Activated naive CD8-positive, alpha-beta T cell (primary cell): ENCODE data around the gene ZCCHC4.
"Not testable (repeated sequence)": the region's sequence is repeated elsewhere in the genome, so short reads cannot be mapped to it uniquely, and the experiment has no call there.

Source experiments
- H3K27ac Mint-ChIP-seq: one replicate; pipeline ENCODE4 v1.8.0; 2021; ENCODE audit warnings: mixed read lengths
- H3K27me3 Mint-ChIP-seq: one replicate; pipeline ENCODE4 v1.8.0; 2021; ENCODE audit warnings: mixed read lengths
- H3K36me3 Mint-ChIP-seq: one replicate; pipeline ENCODE4 v1.8.0; 2021; ENCODE audit warnings: mixed read lengths
- H3K4me1 Mint-ChIP-seq: one replicate; pipeline ENCODE4 v1.8.0; 2021; ENCODE audit warnings: low read depth, mixed read lengths
- H3K4me3 Mint-ChIP-seq: one replicate; pipeline ENCODE4 v1.8.0; 2021; ENCODE audit warnings: mild to moderate bottlenecking, mixed read lengths
- H3K9me3 Mint-ChIP-seq: one replicate; pipeline ENCODE4 v1.8.0; 2021; ENCODE audit warnings: low read depth, mixed read lengths

The ZCCHC4 gene

GRCh38 chr4:25308306-25308705, 4.3 kb upstream of the ZCCHC4 start:
- Mint-ChIP-seq H3K27ac (no peak overlapping the region), H3K4me3 (no peak overlapping the region), H3K9me3 (no peaks in the 10 kb centered on the region), H3K4me1 (peaks cover 5% of the 10 kb centered on the region), H3K27me3 (peaks cover 2% of the 10 kb centered on the region), H3K36me3 (no peaks in the 10 kb centered on the region)

GRCh38 chr4:25308761-25309160, 3.8 kb upstream of the ZCCHC4 start:
- Mint-ChIP-seq H3K9me3 (no peaks in the 10 kb centered on the region), H3K27ac (no peak overlapping the region), H3K36me3 (no peaks in the 10 kb centered on the region), H3K4me1 (peaks cover 9% of the 10 kb centered on the region), H3K27me3 (peaks cover 2% of the 10 kb centered on the region), H3K4me3 (no peak overlapping the region)

- no peak overlapping the region for H3K27ac Mint-ChIP-seq
- H3K4me1 Mint-ChIP-seq: peaks cover 18% of the 10 kb centered on the region
- no peak overlapping the region for H3K4me3 Mint-ChIP-seq
- no peaks in the 10 kb centered on the region for H3K36me3 Mint-ChIP-seq
- peaks cover 2% of the 10 kb centered on the region for H3K27me3 Mint-ChIP-seq
- no peaks in the 10 kb centered on the region for H3K9me3 Mint-ChIP-seq
Observed at GRCh38 chr4:25310066-25310802, 2.3 kb upstream of the ZCCHC4 start.

- Mint-ChIP-seq H3K27me3 (peaks cover 2% of the 10 kb centered on the region), H3K36me3 (no peaks in the 10 kb centered on the region), H3K4me3 (no peak overlapping the region), H3K9me3 (no peaks in the 10 kb centered on the region), H3K4me1 (peaks cover 18% of the 10 kb centered on the region), H3K27ac (no peak overlapping the region)
Observed at GRCh38 chr4:25310803-25311166, 1.8 kb upstream of the ZCCHC4 start.

GRCh38 chr4:25313201-25313895, 774 bp downstream of the ZCCHC4 start:
- Mint-ChIP-seq H3K27me3 (no peaks in the 10 kb centered on the region), H3K4me1 (peaks cover 27% of the 10 kb centered on the region), H3K36me3 (peaks cover 2% of the 10 kb centered on the region), H3K27ac (peak overlapping the region; percentile 96), H3K9me3 (no peaks in the 10 kb centered on the region), H3K4me3 (peak overlapping the region; percentile 98)

GRCh38 chr4:25320336-25320735, 7.8 kb downstream of the ZCCHC4 start:
- Mint-ChIP-seq H3K9me3 (no peaks in the 10 kb centered on the region), H3K36me3 (peaks cover 5% of the 10 kb centered on the region), H3K27me3 (no peaks in the 10 kb centered on the region), H3K27ac (peak overlapping the region; percentile 86), H3K4me1 (peaks cover 31% of the 10 kb centered on the region), H3K4me3 (peak overlapping the region; percentile 18)

- Mint-ChIP-seq H3K36me3 (peaks cover 5% of the 10 kb centered on the region), H3K27ac (peak overlapping the region; percentile 86), H3K4me3 (peak overlapping the region; percentile 47), H3K9me3 (no peaks in the 10 kb centered on the region), H3K27me3 (no peaks in the 10 kb centered on the region), H3K4me1 (peaks cover 31% of the 10 kb centered on the region)
Observed at GRCh38 chr4:25320773-25321172, 8.2 kb downstream of the ZCCHC4 start.

GRCh38 chr4:25321703-25322102, 9.1 kb downstream of the ZCCHC4 start:
- Mint-ChIP-seq H3K4me3 (no peak overlapping the region), H3K27ac (peak overlapping the region; percentile 61)

GRCh38 chr4:25328463-25328862, 15.9 kb downstream of the ZCCHC4 start:
- not testable (repeated sequence) for H3K27me3 Mint-ChIP-seq, H3K36me3 Mint-ChIP-seq, H3K9me3 Mint-ChIP-seq, H3K4me3 Mint-ChIP-seq, H3K27ac Mint-ChIP-seq
- H3K4me1 Mint-ChIP-seq: peaks cover 24% of the 10 kb centered on the region

More at GRCh38 chr4:25321703-25322102, 9.1 kb downstream of the ZCCHC4 start:
- Mint-ChIP-seq H3K4me1 (peaks cover 31% of the 10 kb centered on the region), H3K36me3 (peaks cover 5% of the 10 kb centered on the region), H3K9me3 (no peaks in the 10 kb centered on the region), H3K27me3 (no peaks in the 10 kb centered on the region)

- Mint-ChIP-seq H3K4me3 (no peak overlapping the region), H3K9me3 (no peaks in the 10 kb centered on the region), H3K27me3 (no peaks in the 10 kb centered on the region), H3K36me3 (no peaks in the 10 kb centered on the region), H3K4me1 (peaks cover 22% of the 10 kb centered on the region), H3K27ac (no peak overlapping the region)
Observed at GRCh38 chr4:25330335-25330734, 17.8 kb downstream of the ZCCHC4 start.

GRCh38 chr4:25330905-25331808, 18.6 kb downstream of the ZCCHC4 start:
- peak overlapping the region; percentile 64 for H3K27ac Mint-ChIP-seq

GRCh38 chr4:25343671-25344070, 31.1 kb downstream of the ZCCHC4 start:
- H3K9me3 Mint-ChIP-seq: no peaks in the 10 kb centered on the region
- H3K4me3 Mint-ChIP-seq: no peak overlapping the region
- no peaks in the 10 kb centered on the region for H3K27me3 Mint-ChIP-seq
- no peak overlapping the region for H3K27ac Mint-ChIP-seq
- H3K4me1 Mint-ChIP-seq: peaks cover 5% of the 10 kb centered on the region
- H3K36me3 Mint-ChIP-seq: peaks cover 15% of the 10 kb centered on the region

More at GRCh38 chr4:25330905-25331808, 18.6 kb downstream of the ZCCHC4 start:
- no peaks in the 10 kb centered on the region for H3K9me3 Mint-ChIP-seq
- H3K4me1 Mint-ChIP-seq: peaks cover 22% of the 10 kb centered on the region
- H3K36me3 Mint-ChIP-seq: no peaks in the 10 kb centered on the region
- peak overlapping the region; percentile 74 for H3K4me3 Mint-ChIP-seq
- no peaks in the 10 kb centered on the region for H3K27me3 Mint-ChIP-seq

- Mint-ChIP-seq H3K9me3 (no peaks in the 10 kb centered on the region), H3K27me3 (no peaks in the 10 kb centered on the region), H3K36me3 (peaks cover 15% of the 10 kb centered on the region), H3K4me1 (peaks cover 3% of the 10 kb centered on the region), H3K4me3 (no peak overlapping the region), H3K27ac (no peak overlapping the region)
Observed at GRCh38 chr4:25345744-25346143, 33.2 kb downstream of the ZCCHC4 start.

- Mint-ChIP-seq H3K36me3 (peaks cover 11% of the 10 kb centered on the region), H3K9me3 (no peaks in the 10 kb centered on the region), H3K27me3 (no peaks in the 10 kb centered on the region), H3K27ac (peak overlapping the region; percentile 2), H3K4me1 (peaks cover 3% of the 10 kb centered on the region), H3K4me3 (no peak overlapping the region)
Observed at GRCh38 chr4:25346913-25347312, 34.3 kb downstream of the ZCCHC4 start.

- H3K4me1 Mint-ChIP-seq: peaks cover 3% of the 10 kb centered on the region
- H3K36me3 Mint-ChIP-seq: peaks cover 11% of the 10 kb centered on the region
- no peak overlapping the region for H3K4me3 Mint-ChIP-seq
- no peak overlapping the region for H3K27ac Mint-ChIP-seq
- no peaks in the 10 kb centered on the region for H3K9me3 Mint-ChIP-seq
- H3K27me3 Mint-ChIP-seq: no peaks in the 10 kb centered on the region
Observed at GRCh38 chr4:25347473-25347872, 34.9 kb downstream of the ZCCHC4 start.
